Left lung (tissue), 10 donors: Measurements from ENCODE around the gene SLC6A12. TPM values are rescaled to one million over a fixed set of nuclear protein-coding genes. Genes with fewer than 3 reads are reported as not detected.

Experiments used
- ATAC-seq: fragments of 200-7000 bp; cut with Tn5 transposase; one replicate; pipeline ENCODE4 v1.9.1; 2020; ENCODE audit warnings: moderate library complexity
- DNase-seq, 4 donors: peaks; one replicate each; pipeline ENCODE4 v3.0.0-alpha.2; 2013 to 2020
- H3K27ac ChIP-seq, 2 donors: fragments of 200-600 bp; sonication (generic) in 1 of 2; one replicate each; pipeline versions ENCODE4 v1.5.0 to v1.8.0; 2020 to 2021
- H3K27me3 ChIP-seq, 2 donors: fragments of 200-600 bp; sonication (generic) in 1 of 2; one replicate each; pipeline versions ENCODE4 v1.5.0 to v1.8.0; 2020 to 2021
- H3K36me3 ChIP-seq, 2 donors: fragments of 200-600 bp; sonication (generic) in 1 of 2; one replicate each; pipeline versions ENCODE4 v1.5.0 to v1.8.0; 2020 to 2021
- H3K4me1 ChIP-seq, 2 donors: fragments of 200-600 bp; one replicate each; pipeline ENCODE4 v1.8.0; 2021
- H3K4me3 ChIP-seq, 2 donors: fragments of 200-600 bp; sonication (generic) in 1 of 2; one replicate each; pipeline versions ENCODE4 v1.5.0 to v1.8.0; 2020 to 2021; ENCODE audit warnings: mild to moderate bottlenecking in 1 of 2
- H3K9me3 ChIP-seq, 2 donors: fragments of 200-600 bp; sonication (generic) in 1 of 2; one replicate each; pipeline versions ENCODE4 v1.5.0 to v1.8.0; 2020 to 2021
- CTCF ChIP-seq, 2 donors: fragments of 200-600 bp; sonication (generic) in 1 of 2; IDR thresholded peaks; one replicate each; pipeline versions ENCODE4 v1.5.0 to v1.8.0; 2021; ENCODE audit warnings: antibody characterized with exemption in 2 of 2
- intact Hi-C, 2 donors: fragments of 100-400 bp; cut with DNase I; formaldehyde crosslinking; loops; one replicate each; pipeline versions ENCODE4 v1.11.2 to v1.14.2; 2022
- polyA plus RNA-seq, 6 donors: library from polyadenylated mRNA; unstranded; fragments of 120-200 nt; gene quantifications; one replicate each; pipeline ENCODE4 v1.2.1, GENCODE V29; 2013; ENCODE audit not compliant: insufficient read length in 6 of 6
- total RNA-seq, 2 donors: library from RNA; stranded (reverse); fragmentation: NEBNext Ultra II Directional; extraction: Animal tissue kit (Norgen Biotek cat#: 25700); gene quantifications; one replicate each; pipeline ENCODE4 v1.2.1, GENCODE V29; 2021
- donor health status: DM: no; HTN: yes; CAD: no.
- donor health status: DM: no; HTN: no; CAD: no.

The SLC6A12 gene
- total and polyA plus RNA-seq, 8 donors = 0.52 to 4.7 (median 0.92) TPM

GRCh38 chr12:177336-177979 lies 36.5 kb downstream of the SLC6A12 start:
- ATAC-seq = no peak

GRCh38 chr12:176321-177181 lies 37.4 kb downstream of the SLC6A12 start:
- intact Hi-C loops = no loop called here
- H3K27ac ChIP-seq = no peak overlapping the region
- ATAC-seq = no peak

More at GRCh38 chr12:177336-177979, 36.5 kb downstream of the SLC6A12 start:
- DNase-seq = peak in 1 of 4 donors; percentile 67
- peaks cover 0 to 37% of the 10 kb centered on the region in 2 donors for H3K27me3 ChIP-seq
- H3K27ac ChIP-seq = no peak overlapping the region
- H3K9me3 ChIP-seq = no peaks in the 10 kb centered on the region
- peaks cover 0 to 6% of the 10 kb centered on the region in 2 donors for H3K4me1 ChIP-seq
- no peak for TF ChIP-seq CTCF (IDR thresholded peaks at IDR 0.05)
- H3K36me3 ChIP-seq = no peaks in the 10 kb centered on the region
- no peak overlapping the region for H3K4me3 ChIP-seq
- intact Hi-C loops = no loop called here

GRCh38 chr12:175759-176158 lies 38.2 kb downstream of the SLC6A12 start:
- Histone ChIP-seq H3K27me3 (peaks cover 0 to 52% of the 10 kb centered on the region in 2 donors), H3K9me3 (no peaks in the 10 kb centered on the region), H3K27ac (no peak overlapping the region), H3K4me1 (peaks cover 0 to 4% of the 10 kb centered on the region in 2 donors), H3K36me3 (no peaks in the 10 kb centered on the region), H3K4me3 (no peak overlapping the region)
- TF ChIP-seq CTCF (IDR thresholded peaks at IDR 0.05) = no peak
- DNase-seq (peak in 1 of 4 donors; percentile 50), ATAC-seq (no peak)
- intact Hi-C loops = no loop called here

More at GRCh38 chr12:176321-177181, 37.4 kb downstream of the SLC6A12 start:
- peaks cover 0 to 46% of the 10 kb centered on the region in 2 donors for H3K27me3 ChIP-seq
- H3K4me1 ChIP-seq = peaks cover 0 to 6% of the 10 kb centered on the region in 2 donors
- H3K4me3 ChIP-seq = no peak overlapping the region
- no peaks in the 10 kb centered on the region for H3K9me3 ChIP-seq
- no peaks in the 10 kb centered on the region for H3K36me3 ChIP-seq
- no peak for TF ChIP-seq CTCF (IDR thresholded peaks at IDR 0.05)
- peak in 1 of 4 donors; percentile 67 for DNase-seq

- no peak overlapping the region for H3K27ac ChIP-seq
- H3K9me3 ChIP-seq = no peaks in the 10 kb centered on the region
- TF ChIP-seq CTCF (IDR thresholded peaks at IDR 0.05) = no peak
- peaks cover 0 to 55% of the 10 kb centered on the region in 2 donors for H3K27me3 ChIP-seq
- no peaks in the 10 kb centered on the region for H3K4me1 ChIP-seq
- DNase-seq = peak in 2 of 4 donors; percentile 51 to 67
- no peak overlapping the region for H3K4me3 ChIP-seq
- ATAC-seq = peak; percentile 23
- no peaks in the 10 kb centered on the region for H3K36me3 ChIP-seq
- intact Hi-C loops = no loop called here
Observed at GRCh38 chr12:175250-175649, 38.7 kb downstream of the SLC6A12 start.

- H3K9me3 ChIP-seq = no peaks in the 10 kb centered on the region
- TF ChIP-seq CTCF (IDR thresholded peaks at IDR 0.05) = no peak
- H3K4me3 ChIP-seq = no peak overlapping the region
- intact Hi-C loops = no loop called here
- ATAC-seq = no peak
- DNase-seq = peak in 1 of 4 donors; percentile 80
- H3K4me1 ChIP-seq = no peaks in the 10 kb centered on the region
- H3K36me3 ChIP-seq = no peaks in the 10 kb centered on the region
- H3K27me3 ChIP-seq = peaks cover 0 to 58% of the 10 kb centered on the region in 2 donors
- no peak overlapping the region for H3K27ac ChIP-seq
Observed at GRCh38 chr12:174596-174995, 39.4 kb downstream of the SLC6A12 start.
